GM13976 (cell line): ENCODE measurements around the gene SASH1.

ENCODE experiments used
- DNase-seq: peaks from one replicate; pipeline ENCODE4 v3.0.0; 2012; ENCODE audit warnings: low spot score
- CTCF ChIP-seq: IDR thresholded peaks from 2 replicates; pipeline ENCODE4 v1.5.1; 2012; ENCODE audit warnings: borderline replicate concordance, mild to moderate bottlenecking; ENCODE audit not compliant: insufficient read depth; ENCODE audit errors: extremely low read depth, missing control alignments, control extremely low read depth
- in situ Hi-C: fragments of 300-500 bp; cut with MboI; formaldehyde crosslinking; loops from one replicate; pipeline ENCODE4 v1.12.0; 2022; ENCODE audit warnings: low sequenced_read_pairs, mixed read lengths, inconsistent platforms; ENCODE audit not compliant: unreplicated experiment

Gene SASH1

GRCh38 chr6:148524471-148524882 is 181.8 kb downstream of the SASH1 start:
- DNase-seq, result no peak
- in situ Hi-C loops, result no loop called here
- no peak for TF ChIP-seq CTCF

- no peak for TF ChIP-seq CTCF
- DNase-seq, result no peak
- in situ Hi-C loops, result no loop called here
Measured at GRCh38 chr6:148524976-148525375, 182.3 kb downstream of the SASH1 start.

- no peak for DNase-seq
- in situ Hi-C loops, result no loop called here
- TF ChIP-seq CTCF, result no peak
Measured at GRCh38 chr6:148525453-148525852, 182.8 kb downstream of the SASH1 start.

GRCh38 chr6:148526145-148526544 is 183.5 kb downstream of the SASH1 start:
- no peak for TF ChIP-seq CTCF
- in situ Hi-C loops, result no loop called here

GRCh38 chr6:148528292-148528691 is 185.7 kb downstream of the SASH1 start:
- DNase-seq, result no peak
- TF ChIP-seq CTCF, result no peak
- in situ Hi-C loops, result no loop called here

More at GRCh38 chr6:148526145-148526544, 183.5 kb downstream of the SASH1 start:
- no peak for DNase-seq

- no peak for DNase-seq
- in situ Hi-C loops, result no loop called here
- no peak for TF ChIP-seq CTCF
Measured at GRCh38 chr6:148529010-148529409, 186.4 kb downstream of the SASH1 start.
